HEK293 (cell line): Measurements from ENCODE around the gene RBFOX1.

ENCODE experiments used
- CTCF ChIA-PET: fragments of 350-600 bp; formaldehyde crosslinking; extraction: SDS; loops from one replicate; lab custom pipeline; 2021; ENCODE audit warnings: antibody characterized with exemption; lab: Yijun Ruan, JAX
- POLR2A ChIA-PET: fragments of 300-600 bp; formaldehyde crosslinking; extraction: SDS; loops from one replicate; lab custom pipeline; 2020; ENCODE audit warnings: antibody characterized with exemption, inconsistent platforms; lab: Yijun Ruan, JAX
- H3K27ac ChIP-seq: fragments of 200-500 bp; sonication (Bioruptor generic); 2 replicates; pipeline ENCODE4 v1.5.1; 2014; ENCODE audit warnings: low read depth, low read length, control low read depth, inconsistent platforms; ENCODE audit errors: extremely low read depth
- H3K36me3 ChIP-seq, 2 experiments: fragments of 200-500 bp in 1 of 2; sonication (Bioruptor generic) in 1 of 2; 1 replicate in 1 of 2; 2 replicates in 1 of 2; pipeline ENCODE4 v1.5.1; 2014 to 2017; ENCODE audit warnings: inconsistent platforms in 2 of 2, low read length in 2 of 2; ENCODE audit not compliant: control insufficient read depth in 2 of 2, insufficient read depth in 1 of 2
- H3K4me1 ChIP-seq: fragments of 200-500 bp; sonication (Bioruptor generic); 2 replicates; pipeline ENCODE4 v1.5.1; 2014; ENCODE audit warnings: mild to moderate bottlenecking, low read length, inconsistent platforms; ENCODE audit not compliant: control insufficient read depth, insufficient read depth
- H3K4me3 ChIP-seq: 2 replicates; pipeline ENCODE4 v1.5.1; 2011; ENCODE audit warnings: low read depth, mild to moderate bottlenecking, control low read depth, low read length, moderate library complexity
- H3K9me3 ChIP-seq: fragments of 200-500 bp; sonication (Bioruptor generic); 2 replicates; pipeline ENCODE4 v1.5.1; 2014; ENCODE audit warnings: low read depth, low read length, inconsistent platforms; ENCODE audit not compliant: control insufficient read depth, insufficient read depth
- GLIS2 ChIP-seq: fragments of 450-650 bp; formaldehyde crosslinking; IDR thresholded peaks from 2 replicates; pipeline ENCODE4 v1.5.1; 2016; ENCODE audit warnings: missing biosample characterization, missing genetic modification characterization
- HOXD13 ChIP-seq: sonication (generic); formaldehyde crosslinking; IDR thresholded peaks from 2 replicates; pipeline ENCODE4 v1.8.0; 2022; ENCODE audit warnings: missing genetic modification reagents, borderline replicate concordance
- SALL2 ChIP-seq: fragments of 450-650 bp; formaldehyde crosslinking; IDR thresholded peaks from 2 replicates; pipeline ENCODE4 v1.5.0; 2017; ENCODE audit warnings: missing biosample characterization, mild to moderate bottlenecking, missing genetic modification characterization, borderline replicate concordance
- ZNF292 ChIP-seq: fragments of 450-650 bp; formaldehyde crosslinking; IDR thresholded peaks from 2 replicates; pipeline ENCODE4 v1.5.1; 2016; ENCODE audit warnings: low read depth, missing biosample characterization, missing genetic modification characterization, borderline replicate concordance
- ZNF514 ChIP-seq: fragments of 450-650 bp; formaldehyde crosslinking; IDR thresholded peaks from 2 replicates; pipeline ENCODE4 v1.5.1; 2016; ENCODE audit warnings: missing biosample characterization, missing genetic modification characterization
- ZNF654 ChIP-seq: fragments of 450-650 bp; formaldehyde crosslinking; IDR thresholded peaks from 2 replicates; pipeline ENCODE4 v1.5.1; 2016; ENCODE audit warnings: low read depth, missing biosample characterization, missing genetic modification characterization
- TF ChIP-seq, protein P1 (sequence below): fragments of 450-650 bp; formaldehyde crosslinking; IDR thresholded peaks from 2 replicates; pipeline ENCODE4 v1.5.1; 2016; ENCODE audit warnings: missing biosample characterization, missing genetic modification characterization, low read depth
- TF ChIP-seq, protein P2 (sequence below): fragments of 450-650 bp; formaldehyde crosslinking; optimal IDR thresholded peaks from 2 replicates; pipeline ENCODE3; 2016; ENCODE audit warnings: missing biosample characterization, mild to moderate bottlenecking, missing genetic modification characterization
- TF ChIP-seq, protein P3 (sequence below): fragments of 450-650 bp; formaldehyde crosslinking; IDR thresholded peaks from 2 replicates; pipeline ENCODE4 v1.5.1; 2017; ENCODE audit warnings: missing biosample characterization, missing genetic modification characterization
- TF ChIP-seq, protein P4 (sequence below): fragments of 450-650 bp; formaldehyde crosslinking; IDR thresholded peaks from 2 replicates; pipeline ENCODE4 v1.5.1; 2016; ENCODE audit warnings: missing biosample characterization, missing genetic modification characterization
- TF ChIP-seq, protein P5 (sequence below): fragments of 450-650 bp; IDR thresholded peaks from 2 replicates; pipeline ENCODE4 v1.5.1; 2018; ENCODE audit warnings: missing biosample characterization, mild to moderate bottlenecking, missing genetic modification characterization
- TF ChIP-seq, protein P6 (sequence below): fragments of 450-650 bp; formaldehyde crosslinking; IDR thresholded peaks from 2 replicates; pipeline ENCODE4 v1.5.0; 2017; ENCODE audit warnings: missing biosample characterization, missing genetic modification characterization, borderline replicate concordance

RBFOX1 gene

DNA sequence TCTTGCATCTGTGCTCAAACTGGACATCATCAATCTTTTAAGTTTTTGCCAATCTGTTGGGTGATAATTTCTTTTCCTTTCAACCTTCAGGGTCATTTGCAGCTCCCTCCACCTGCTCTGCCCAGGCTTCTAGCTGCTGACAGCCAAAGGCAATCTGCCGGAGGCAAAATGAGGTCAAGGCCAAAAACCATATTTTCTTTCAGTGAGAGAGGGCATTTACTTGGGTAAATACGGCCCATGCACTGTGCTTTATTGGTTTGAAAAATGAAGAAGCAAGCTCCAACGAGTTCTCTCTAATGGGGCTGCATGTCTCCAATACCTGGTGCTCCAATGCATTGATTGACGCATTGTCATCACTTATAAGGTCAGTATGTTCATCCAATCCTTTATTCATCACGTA lies 23.1 kb downstream of the RBFOX1 start:
- ChIA-PET CTCF (no interaction called here), POLR2A (no interaction called here)
- Histone ChIP-seq H3K4me3 (no peak overlapping the region), H3K4me1 (no peaks in the 10 kb centered on the region), H3K27ac (no peak overlapping the region), H3K36me3 (no peaks in the 10 kb centered on the region), H3K9me3 (no peaks in the 10 kb centered on the region)
- TF ChIP-seq ZNF654 (tag by site-specific recombination) (no peak), GLIS2 (no peak), HOXD13 (CRISPR knock-in tag) (no peak), ZNF514 (tag by site-specific recombination) (no peak)
- TF ChIP-seq, protein P1, sequence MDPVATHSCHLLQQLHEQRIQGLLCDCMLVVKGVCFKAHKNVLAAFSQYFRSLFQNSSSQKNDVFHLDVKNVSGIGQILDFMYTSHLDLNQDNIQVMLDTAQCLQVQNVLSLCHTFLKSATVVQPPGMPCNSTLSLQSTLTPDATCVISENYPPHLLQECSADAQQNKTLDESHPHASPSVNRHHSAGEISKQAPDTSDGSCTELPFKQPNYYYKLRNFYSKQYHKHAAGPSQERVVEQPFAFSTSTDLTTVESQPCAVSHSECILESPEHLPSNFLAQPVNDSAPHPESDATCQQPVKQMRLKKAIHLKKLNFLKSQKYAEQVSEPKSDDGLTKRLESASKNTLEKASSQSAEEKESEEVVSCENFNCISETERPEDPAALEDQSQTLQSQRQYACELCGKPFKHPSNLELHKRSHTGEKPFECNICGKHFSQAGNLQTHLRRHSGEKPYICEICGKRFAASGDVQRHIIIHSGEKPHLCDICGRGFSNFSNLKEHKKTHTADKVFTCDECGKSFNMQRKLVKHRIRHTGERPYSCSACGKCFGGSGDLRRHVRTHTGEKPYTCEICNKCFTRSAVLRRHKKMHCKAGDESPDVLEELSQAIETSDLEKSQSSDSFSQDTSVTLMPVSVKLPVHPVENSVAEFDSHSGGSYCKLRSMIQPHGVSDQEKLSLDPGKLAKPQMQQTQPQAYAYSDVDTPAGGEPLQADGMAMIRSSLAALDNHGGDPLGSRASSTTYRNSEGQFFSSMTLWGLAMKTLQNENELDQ (tag by site-specific recombination), result no peak
- TF ChIP-seq, protein P2, sequence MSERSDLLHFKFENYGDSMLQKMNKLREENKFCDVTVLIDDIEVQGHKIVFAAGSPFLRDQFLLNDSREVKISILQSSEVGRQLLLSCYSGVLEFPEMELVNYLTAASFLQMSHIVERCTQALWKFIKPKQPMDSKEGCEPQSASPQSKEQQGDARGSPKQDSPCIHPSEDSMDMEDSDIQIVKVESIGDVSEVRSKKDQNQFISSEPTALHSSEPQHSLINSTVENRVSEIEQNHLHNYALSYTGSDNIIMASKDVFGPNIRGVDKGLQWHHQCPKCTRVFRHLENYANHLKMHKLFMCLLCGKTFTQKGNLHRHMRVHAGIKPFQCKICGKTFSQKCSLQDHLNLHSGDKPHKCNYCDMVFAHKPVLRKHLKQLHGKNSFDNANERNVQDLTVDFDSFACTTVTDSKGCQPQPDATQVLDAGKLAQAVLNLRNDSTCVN, result no peak

DNA sequence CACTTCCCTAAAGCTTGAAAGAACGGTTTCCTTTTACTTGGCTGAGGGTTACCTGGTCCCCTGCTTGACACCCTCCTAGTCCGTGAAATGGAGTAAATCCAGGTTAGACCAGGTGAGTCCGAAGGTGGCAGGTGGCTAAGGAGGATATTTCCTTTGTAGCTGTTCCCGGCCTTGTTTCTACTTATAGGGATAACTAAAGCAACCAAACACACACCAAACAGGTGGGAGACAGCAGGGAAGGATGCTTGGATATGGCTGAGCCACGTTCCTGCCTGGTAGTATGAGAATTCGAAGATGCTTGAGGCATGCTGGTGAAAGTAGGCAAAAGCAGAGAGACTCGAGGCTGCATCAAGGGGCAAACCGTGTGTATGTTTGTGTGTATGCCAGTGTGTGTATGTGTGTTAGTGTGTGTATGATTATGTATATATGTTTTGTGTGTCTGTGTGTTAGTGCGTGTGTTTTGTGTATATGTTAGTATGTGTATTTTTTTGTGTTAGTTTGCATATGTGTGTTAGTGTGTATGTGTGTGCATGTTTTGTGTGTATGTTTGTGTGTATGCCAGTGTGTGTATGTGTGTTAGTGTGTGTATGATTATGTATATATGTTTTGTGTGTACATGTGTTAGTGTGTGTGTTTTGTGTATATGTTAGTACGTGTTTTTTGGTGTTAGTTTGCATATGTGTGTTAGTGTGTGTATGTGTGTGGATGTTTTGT lies 28.9 kb downstream of the RBFOX1 start:
- H3K36me3 ChIP-seq, result no peaks in the 10 kb centered on the region

More for the DNA sequence above, 28.9 kb downstream of the RBFOX1 start:
- ChIA-PET CTCF (no interaction called here), POLR2A (no interaction called here)
- Histone ChIP-seq H3K4me3 (no peak overlapping the region), H3K4me1 (no peaks in the 10 kb centered on the region), H3K9me3 (no peaks in the 10 kb centered on the region), H3K27ac (no peak overlapping the region)
- TF ChIP-seq, protein P3, sequence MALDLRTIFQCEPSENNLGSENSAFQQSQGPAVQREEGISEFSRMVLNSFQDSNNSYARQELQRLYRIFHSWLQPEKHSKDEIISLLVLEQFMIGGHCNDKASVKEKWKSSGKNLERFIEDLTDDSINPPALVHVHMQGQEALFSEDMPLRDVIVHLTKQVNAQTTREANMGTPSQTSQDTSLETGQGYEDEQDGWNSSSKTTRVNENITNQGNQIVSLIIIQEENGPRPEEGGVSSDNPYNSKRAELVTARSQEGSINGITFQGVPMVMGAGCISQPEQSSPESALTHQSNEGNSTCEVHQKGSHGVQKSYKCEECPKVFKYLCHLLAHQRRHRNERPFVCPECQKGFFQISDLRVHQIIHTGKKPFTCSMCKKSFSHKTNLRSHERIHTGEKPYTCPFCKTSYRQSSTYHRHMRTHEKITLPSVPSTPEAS (tag by site-specific recombination), result peak; percentile 68
- TF ChIP-seq, protein P4, sequence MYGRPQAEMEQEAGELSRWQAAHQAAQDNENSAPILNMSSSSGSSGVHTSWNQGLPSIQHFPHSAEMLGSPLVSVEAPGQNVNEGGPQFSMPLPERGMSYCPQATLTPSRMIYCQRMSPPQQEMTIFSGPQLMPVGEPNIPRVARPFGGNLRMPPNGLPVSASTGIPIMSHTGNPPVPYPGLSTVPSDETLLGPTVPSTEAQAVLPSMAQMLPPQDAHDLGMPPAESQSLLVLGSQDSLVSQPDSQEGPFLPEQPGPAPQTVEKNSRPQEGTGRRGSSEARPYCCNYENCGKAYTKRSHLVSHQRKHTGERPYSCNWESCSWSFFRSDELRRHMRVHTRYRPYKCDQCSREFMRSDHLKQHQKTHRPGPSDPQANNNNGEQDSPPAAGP, result no peak
- TF ChIP-seq, protein P5, sequence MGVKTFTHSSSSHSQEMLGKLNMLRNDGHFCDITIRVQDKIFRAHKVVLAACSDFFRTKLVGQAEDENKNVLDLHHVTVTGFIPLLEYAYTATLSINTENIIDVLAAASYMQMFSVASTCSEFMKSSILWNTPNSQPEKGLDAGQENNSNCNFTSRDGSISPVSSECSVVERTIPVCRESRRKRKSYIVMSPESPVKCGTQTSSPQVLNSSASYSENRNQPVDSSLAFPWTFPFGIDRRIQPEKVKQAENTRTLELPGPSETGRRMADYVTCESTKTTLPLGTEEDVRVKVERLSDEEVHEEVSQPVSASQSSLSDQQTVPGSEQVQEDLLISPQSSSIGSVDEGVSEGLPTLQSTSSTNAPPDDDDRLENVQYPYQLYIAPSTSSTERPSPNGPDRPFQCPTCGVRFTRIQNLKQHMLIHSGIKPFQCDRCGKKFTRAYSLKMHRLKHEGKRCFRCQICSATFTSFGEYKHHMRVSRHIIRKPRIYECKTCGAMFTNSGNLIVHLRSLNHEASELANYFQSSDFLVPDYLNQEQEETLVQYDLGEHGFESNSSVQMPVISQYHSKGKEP, result no peak
- TF ChIP-seq, protein P6, sequence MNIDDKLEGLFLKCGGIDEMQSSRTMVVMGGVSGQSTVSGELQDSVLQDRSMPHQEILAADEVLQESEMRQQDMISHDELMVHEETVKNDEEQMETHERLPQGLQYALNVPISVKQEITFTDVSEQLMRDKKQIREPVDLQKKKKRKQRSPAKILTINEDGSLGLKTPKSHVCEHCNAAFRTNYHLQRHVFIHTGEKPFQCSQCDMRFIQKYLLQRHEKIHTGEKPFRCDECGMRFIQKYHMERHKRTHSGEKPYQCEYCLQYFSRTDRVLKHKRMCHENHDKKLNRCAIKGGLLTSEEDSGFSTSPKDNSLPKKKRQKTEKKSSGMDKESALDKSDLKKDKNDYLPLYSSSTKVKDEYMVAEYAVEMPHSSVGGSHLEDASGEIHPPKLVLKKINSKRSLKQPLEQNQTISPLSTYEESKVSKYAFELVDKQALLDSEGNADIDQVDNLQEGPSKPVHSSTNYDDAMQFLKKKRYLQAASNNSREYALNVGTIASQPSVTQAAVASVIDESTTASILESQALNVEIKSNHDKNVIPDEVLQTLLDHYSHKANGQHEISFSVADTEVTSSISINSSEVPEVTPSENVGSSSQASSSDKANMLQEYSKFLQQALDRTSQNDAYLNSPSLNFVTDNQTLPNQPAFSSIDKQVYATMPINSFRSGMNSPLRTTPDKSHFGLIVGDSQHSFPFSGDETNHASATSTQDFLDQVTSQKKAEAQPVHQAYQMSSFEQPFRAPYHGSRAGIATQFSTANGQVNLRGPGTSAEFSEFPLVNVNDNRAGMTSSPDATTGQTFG (tag by site-specific recombination), result 0 out of 2 replicates have a peak, but pooled peaks have one; percentile 13
- TF ChIP-seq ZNF292, result no peak
- TF ChIP-seq SALL2 (tag by site-specific recombination), result no peak
